ENCODE data around the gene SACM1L. TPM values are rescaled to one million over a fixed set of nuclear protein-coding genes. Genes with fewer than 3 reads are reported as not detected.
"Not testable (repeated sequence)": the region's sequence is repeated elsewhere in the genome, so short reads cannot be mapped to it uniquely, and the experiment has no call there.

Gene SACM1L
- total RNA-seq, 1 donor from 2014 or later, result 26.6 TPM

GRCh38 chr3:45690336-45691035 is 1.3 kb downstream of the SACM1L start:
- Histone ChIP-seq H3K27me3 (ENCODE audit: control insufficient read depth, insufficient read depth, low read length) (no peaks in the 10 kb centered on the region), H3K4me3 (ENCODE audit: low read depth, low read length) (peak overlapping the region; percentile 70), H3K36me3 (ENCODE audit: control insufficient read depth, insufficient read depth, low read length) (no peaks in the 10 kb centered on the region)
- no peak for TF ChIP-seq CTCF (IDR thresholded peaks at IDR 0.05; ENCODE audit: insufficient read depth, low read length, severe bottlenecking)
- DNase-seq (ENCODE audit: low read depth), result no peak
- no peak for FAIRE-seq

GRCh38 chr3:45691842-45692241 is 2.6 kb downstream of the SACM1L start:
- H3K36me3 ChIP-seq (ENCODE audit: control insufficient read depth, insufficient read depth, low read length), result no peaks in the 10 kb centered on the region
- H3K27me3 ChIP-seq (ENCODE audit: control insufficient read depth, insufficient read depth, low read length), result no peaks in the 10 kb centered on the region
- H3K4me3 ChIP-seq (ENCODE audit: low read depth, low read length), result no peak overlapping the region
- DNase-seq (ENCODE audit: low read depth), result no peak
- no peak for FAIRE-seq
- TF ChIP-seq CTCF (IDR thresholded peaks at IDR 0.05; ENCODE audit: insufficient read depth, low read length, severe bottlenecking), result no peak

- Histone ChIP-seq H3K27me3 (ENCODE audit: control insufficient read depth, insufficient read depth, low read length) (no peaks in the 10 kb centered on the region), H3K36me3 (ENCODE audit: control insufficient read depth, insufficient read depth, low read length) (no peaks in the 10 kb centered on the region), H3K4me3 (ENCODE audit: low read depth, low read length) (no peak overlapping the region)
- DNase-seq (ENCODE audit: low read depth) (peak; percentile 17), FAIRE-seq (no peak)
- no peak for TF ChIP-seq CTCF (IDR thresholded peaks at IDR 0.05; ENCODE audit: insufficient read depth, low read length, severe bottlenecking)
These were observed 3.7 kb downstream of the SACM1L start for GRCh38 chr3:45692866-45693265.

GRCh38 chr3:45693941-45694521 is 4.8 kb downstream of the SACM1L start:
- Histone ChIP-seq H3K27me3 (ENCODE audit: control insufficient read depth, insufficient read depth, low read length) (no peaks in the 10 kb centered on the region), H3K4me3 (ENCODE audit: low read depth, low read length) (no peak overlapping the region), H3K36me3 (ENCODE audit: control insufficient read depth, insufficient read depth, low read length) (no peaks in the 10 kb centered on the region)
- peak; percentile 10 for DNase-seq (ENCODE audit: low read depth)
- no peak for FAIRE-seq
- TF ChIP-seq CTCF (IDR thresholded peaks at IDR 0.05; ENCODE audit: insufficient read depth, low read length, severe bottlenecking), result no peak

GRCh38 chr3:45695166-45695565 is 6.0 kb downstream of the SACM1L start:
- H3K4me3 ChIP-seq (ENCODE audit: low read depth, low read length); H3K27me3 ChIP-seq (ENCODE audit: control insufficient read depth, insufficient read depth, low read length); FAIRE-seq; H3K36me3 ChIP-seq (ENCODE audit: control insufficient read depth, insufficient read depth, low read length); DNase-seq (ENCODE audit: low read depth): not testable (repeated sequence)

- Histone ChIP-seq H3K4me3 (ENCODE audit: low read depth, low read length) (no peak overlapping the region), H3K36me3 (ENCODE audit: control insufficient read depth, insufficient read depth, low read length) (peaks cover 2% of the 10 kb centered on the region), H3K27me3 (ENCODE audit: control insufficient read depth, insufficient read depth, low read length) (no peaks in the 10 kb centered on the region)
- no peak for DNase-seq (ENCODE audit: low read depth)
- FAIRE-seq, result no peak
- no peak for TF ChIP-seq CTCF (IDR thresholded peaks at IDR 0.05; ENCODE audit: insufficient read depth, low read length, severe bottlenecking)
These were observed 11.4 kb downstream of the SACM1L start for GRCh38 chr3:45700570-45701073.
